Measurements from ENCODE around the gene GNRH2. TPM values are rescaled to one million over a fixed set of nuclear protein-coding genes. Genes with fewer than 3 reads are reported as not detected.

Gene GNRH2
- total and polyA plus RNA-seq, 2 of the 8 experiments (the other 6 are each of a cell fraction or from before 2014, with no cell fraction given), result 0.09 to 0.82 TPM

DNA sequence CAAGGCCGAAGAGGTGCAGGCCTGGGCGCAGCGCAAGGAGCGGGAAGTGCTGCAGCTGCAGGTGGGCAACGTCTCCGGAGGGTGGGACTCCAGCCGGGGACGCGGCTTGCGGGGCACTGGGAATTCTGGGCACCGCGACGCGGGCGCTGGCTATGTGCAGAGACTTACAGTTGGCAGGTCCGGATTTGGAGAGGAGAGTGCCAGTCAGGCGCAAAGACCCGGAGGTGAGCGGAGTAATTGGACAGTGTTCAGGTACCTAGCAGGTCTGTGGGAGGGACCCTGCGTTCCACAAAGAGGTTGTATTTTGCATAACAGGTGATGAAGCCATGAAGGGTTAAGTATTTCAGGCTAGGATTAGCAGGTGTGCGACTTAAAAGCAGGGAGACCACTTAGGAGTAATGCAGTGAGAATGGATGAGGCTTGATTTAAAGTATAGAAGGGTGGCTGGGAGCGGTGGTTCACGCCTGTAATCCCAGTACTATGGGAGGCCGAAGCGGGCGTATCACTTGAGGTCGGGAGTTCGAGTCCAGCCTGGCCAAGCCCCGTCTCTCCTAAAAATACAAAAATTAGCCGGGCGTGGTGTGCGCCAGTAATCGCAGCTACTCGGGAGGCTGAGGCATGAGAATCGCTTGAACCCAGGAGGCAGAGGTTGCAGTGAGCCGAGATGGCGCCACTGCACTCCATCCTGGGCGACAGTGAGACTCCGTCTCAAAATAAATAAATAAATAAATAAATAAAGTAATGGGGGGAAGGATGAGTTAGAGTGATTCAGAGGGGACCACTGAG is 3.4 kb downstream of the GNRH2 start:
- POLR2A ChIA-PET (ENCODE audit: partially characterized antibody), result interaction anchor here (0.7 to 1.4 kb wide), 3 partner anchors 21 to 226 kb away, joined by 4 to 5 read pairs (median 5); no protein-coding TSS in a partner anchor
- H4K91ac ChIP-seq (replicated peaks; ENCODE audit: insufficient read length, low read length), result no peak overlapping the region
- DNase-seq (ENCODE audit: low read depth in 1 of 2, low spot score in 2 of 2) (peak in 1 of 2 experiments; percentile 62), FAIRE-seq (no peak)
- H4K8ac ChIP-seq (ENCODE audit: extremely low read depth, insufficient read depth, low read length), result no peak overlapping the region
- H2BK5ac ChIP-seq (ENCODE audit: low read depth, low read length), result peak overlapping the region; percentile 13; the same call in 1 of the 2 replicates
- no peak overlapping the region for H2BK20ac ChIP-seq (ENCODE audit: low read length)
- H3K9ac ChIP-seq (replicated peaks in 1 of 4; ENCODE audit: extremely low read depth in 1 of 4, low read depth in 3 of 4, low read length in 3 of 4), result peak overlapping the region; percentile 64 to 91 (median 78)
- no peak overlapping the region; the same call in 1 of the 2 replicates for H3K27ac ChIP-seq (ENCODE audit: low read depth, low read length)
- H3K4me2 ChIP-seq (ENCODE audit: insufficient read depth in 1 of 2, low read depth in 2 of 2, low read length in 2 of 2), result peak overlapping the region; percentile 68 to 78
- peaks cover 0 to 6% of the 10 kb centered on the region in 2 experiments; a peak in 1 of 4 replicates for H3K79me2 ChIP-seq (ENCODE audit: control insufficient read depth in 1 of 2, insufficient read depth in 2 of 2, low read length in 2 of 2)
- no peak overlapping the region for H4K5ac ChIP-seq (ENCODE audit: insufficient read length, low read depth, low read length)
- peak overlapping the region; percentile 63 for H3K56ac ChIP-seq (replicated peaks; ENCODE audit: insufficient read length, low read depth, low read length)
- H2BK15ac ChIP-seq (ENCODE audit: low read length), result no peak overlapping the region
- H2BK120ac ChIP-seq (replicated peaks; ENCODE audit: low read depth, low read length), result no peak overlapping the region
- peak overlapping the region; percentile 81 to 99 (median 88) for H3K4me3 ChIP-seq (ENCODE audit: extremely low read depth in 1 of 4, insufficient read depth in 2 of 4, low read depth in 3 of 4, low read length in 4 of 4)
- H3K79me1 ChIP-seq (ENCODE audit: low read depth, low read length), result peaks cover 5% of the 10 kb centered on the region
- no peaks in the 10 kb centered on the region for H3K27me3 ChIP-seq (replicated peaks in 1 of 4; ENCODE audit: control insufficient read depth in 3 of 4, extremely low read depth in 1 of 4, insufficient read depth in 3 of 4, low read length in 3 of 4)
- no peaks in the 10 kb centered on the region for H4K20me1 ChIP-seq (replicated peaks in 1 of 2; ENCODE audit: control insufficient read depth in 1 of 2, insufficient read depth in 2 of 2, low read length in 2 of 2)
- H2AFZ ChIP-seq (ENCODE audit: low read length), result no peak overlapping the region
- H3K18ac ChIP-seq (ENCODE audit: extremely low read depth, low read length), result peak overlapping the region; percentile 41; the same call in 1 of the 2 replicates
- H2BK12ac ChIP-seq (ENCODE audit: low read depth, low read length), result no peak overlapping the region
- WGBS, 2 experiments (ENCODE audit: extremely low coverage in 1 of 2, insufficient coverage in 1 of 2, insufficient read length in 1 of 2, insufficient replicate concordance in 2 of 2, low coverage in 1 of 2, low lambda C conversion rate in 2 of 2, missing lambda C conversion rate in 1 of 2), result 45% methylated on average over 38 of the region's 39 CpGs; no CpG with 5 or more reads in 1 of the 2 experiments
- peaks cover 9 to 23% (median 21%) of the 10 kb centered on the region in 4 experiments; a peak in 7 of 8 replicates for H3K36me3 ChIP-seq (ENCODE audit: control insufficient read depth in 2 of 4, insufficient read depth in 4 of 4, low read length in 3 of 4)
- peaks cover 8% of the 10 kb centered on the region for H3K23me2 ChIP-seq (ENCODE audit: low read depth, low read length)
- no peak overlapping the region for H2AK5ac ChIP-seq (ENCODE audit: low read depth, low read length)
- CTCF ChIA-PET (ENCODE audit: partially characterized antibody), result no interaction called here
- H3K23ac ChIP-seq (ENCODE audit: insufficient read length), result no peak overlapping the region
- peaks cover 2 to 9% (median 6%) of the 10 kb centered on the region in 4 experiments; a peak in 6 of 7 replicates for H3K4me1 ChIP-seq (replicated peaks in 1 of 4; ENCODE audit: control insufficient read depth in 3 of 4, insufficient read depth in 4 of 4, low read length in 3 of 4)
- no peak overlapping the region for H3K4ac ChIP-seq (replicated peaks; ENCODE audit: insufficient read length, low read depth, low read length)
- no peaks in the 10 kb centered on the region for H3K9me3 ChIP-seq (ENCODE audit: insufficient read depth in 2 of 2, low read depth in 1 of 2, low read length in 1 of 2)
- H3K14ac ChIP-seq (ENCODE audit: insufficient read length), result no peak overlapping the region
- no peak for TF ChIP-seq JUND (IDR thresholded peaks at IDR 0.05; ENCODE audit: low read length)
- TF ChIP-seq HDAC2 (IDR thresholded peaks at IDR 0.05; ENCODE audit: borderline replicate concordance in 1 of 2, low read depth in 2 of 2, low read length in 2 of 2), result 0 out of 4 replicates have a peak, but pooled peaks of 1 of the 2 experiments have one; percentile 4
- TF ChIP-seq, protein P1, sequence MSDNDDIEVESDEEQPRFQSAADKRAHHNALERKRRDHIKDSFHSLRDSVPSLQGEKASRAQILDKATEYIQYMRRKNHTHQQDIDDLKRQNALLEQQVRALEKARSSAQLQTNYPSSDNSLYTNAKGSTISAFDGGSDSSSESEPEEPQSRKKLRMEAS (IDR thresholded peaks at IDR 0.05), result 0 out of 2 replicates have a peak, but pooled peaks have one; percentile 3
- no peak for TF ChIP-seq PHF8 (conservative IDR thresholded peaks at IDR 0.05; ENCODE audit: low read depth, low read length)
- no peak for TF ChIP-seq EZH2 (IDR thresholded peaks at IDR 0.05; ENCODE audit: low read depth, low read length, severe bottlenecking)
- TF ChIP-seq, protein P2, sequence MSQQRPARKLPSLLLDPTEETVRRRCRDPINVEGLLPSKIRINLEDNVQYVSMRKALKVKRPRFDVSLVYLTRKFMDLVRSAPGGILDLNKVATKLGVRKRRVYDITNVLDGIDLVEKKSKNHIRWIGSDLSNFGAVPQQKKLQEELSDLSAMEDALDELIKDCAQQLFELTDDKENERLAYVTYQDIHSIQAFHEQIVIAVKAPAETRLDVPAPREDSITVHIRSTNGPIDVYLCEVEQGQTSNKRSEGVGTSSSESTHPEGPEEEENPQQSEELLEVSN (IDR thresholded peaks at IDR 0.05), result 0 out of 2 replicates have a peak, but pooled peaks have one; percentile 16
- no peak for TF ChIP-seq BRCA1 (IDR thresholded peaks at IDR 0.05; ENCODE audit: low read depth, low read length)
- TF ChIP-seq SUZ12 (IDR thresholded peaks at IDR 0.05; ENCODE audit: low read length), result no peak
- TF ChIP-seq GABPA (IDR thresholded peaks at IDR 0.05; ENCODE audit: borderline replicate concordance, insufficient read depth, low read length), result no peak
- TF ChIP-seq ASH2L (IDR thresholded peaks at IDR 0.05; ENCODE audit: low read length), result peak; percentile 6

Data from H1 (cell line).